H9 (cell line): Measurements from ENCODE around the gene HPCAL1. TPM values are rescaled to one million over a fixed set of nuclear protein-coding genes. Genes with fewer than 3 reads are reported as not detected.

Experiments used
- DNase-seq: peaks from one replicate; pipeline ENCODE4 v3.0.0-alpha.2; 2017
- H2AFZ ChIP-seq: one replicate; pipeline ENCODE4 v1.6.1; 2013; ENCODE audit warnings: mild to moderate bottlenecking, low read length, control low read depth, moderate library complexity
- H2AK5ac ChIP-seq: 2 replicates; pipeline ENCODE4 v1.6.1; 2013; ENCODE audit warnings: low read length, control low read depth, mixed read lengths; ENCODE audit not compliant: insufficient read length
- H2BK120ac ChIP-seq: one replicate; pipeline ENCODE4 v1.6.1; 2013; ENCODE audit warnings: low read depth, mild to moderate bottlenecking, low read length, control low read depth, inconsistent platforms; ENCODE audit not compliant: poor library complexity, severe bottlenecking
- H2BK12ac ChIP-seq: 2 replicates; pipeline ENCODE4 v1.6.1; 2013; ENCODE audit warnings: low read length, control low read depth, mixed read lengths, low read depth; ENCODE audit not compliant: insufficient read length
- H2BK15ac ChIP-seq: 2 replicates; pipeline ENCODE4 v1.6.1; 2013; ENCODE audit warnings: low read depth, low read length, control low read depth
- H2BK20ac ChIP-seq: one replicate; pipeline ENCODE4 v1.6.1; 2013; ENCODE audit warnings: low read depth, mild to moderate bottlenecking, low read length, control low read depth, inconsistent platforms; ENCODE audit not compliant: poor library complexity, severe bottlenecking
- H2BK5ac ChIP-seq: 2 replicates; pipeline ENCODE4 v1.6.1; 2013; ENCODE audit warnings: low read length, control low read depth, mixed read lengths; ENCODE audit not compliant: insufficient read length
- H3K14ac ChIP-seq: 2 replicates; pipeline ENCODE4 v1.6.1; 2013; ENCODE audit warnings: low read length, control low read depth; ENCODE audit not compliant: insufficient read depth
- H3K18ac ChIP-seq: 2 replicates; pipeline ENCODE4 v1.6.1; 2013; ENCODE audit warnings: low read depth, mild to moderate bottlenecking, mixed read lengths, low read length, control low read depth; ENCODE audit not compliant: insufficient read length
- H3K23ac ChIP-seq: 2 replicates; pipeline ENCODE4 v1.6.1; 2013; ENCODE audit warnings: low read length, control low read depth, mixed read lengths, low read depth; ENCODE audit not compliant: insufficient read length
- H3K23me2 ChIP-seq: 2 replicates; pipeline ENCODE4 v1.6.1; 2013; ENCODE audit warnings: low read depth, mild to moderate bottlenecking, mixed read lengths, low read length, control low read depth; ENCODE audit not compliant: insufficient read length, poor library complexity, severe bottlenecking
- H3K27ac ChIP-seq: 2 replicates; pipeline ENCODE4 v1.5.1; 2013; ENCODE audit warnings: low read length, control low read depth, mixed read lengths, low read depth; ENCODE audit not compliant: insufficient read length
- H3K27me3 ChIP-seq: 2 replicates; pipeline ENCODE4 v1.6.1; 2013; ENCODE audit warnings: low read length, control low read depth, inconsistent platforms; ENCODE audit not compliant: insufficient read depth
- H3K4ac ChIP-seq: 2 replicates; pipeline ENCODE4 v1.6.1; 2013; ENCODE audit warnings: low read depth, mild to moderate bottlenecking, control low read depth, inconsistent platforms, low read length, moderate library complexity
- H3K4me1 ChIP-seq: 2 replicates; pipeline ENCODE4 v1.6.1; 2013; ENCODE audit warnings: low read length, control low read depth, inconsistent platforms; ENCODE audit not compliant: insufficient read depth
- H3K4me2 ChIP-seq: 2 replicates; pipeline ENCODE4 v1.6.1; 2013; ENCODE audit warnings: low read length, control low read depth, mixed read lengths; ENCODE audit not compliant: insufficient read length, insufficient read depth
- H3K56ac ChIP-seq: 2 replicates; pipeline ENCODE4 v1.6.1; 2013; ENCODE audit warnings: low read depth, mild to moderate bottlenecking, mixed read lengths, low read length, control low read depth; ENCODE audit not compliant: insufficient read length
- H3K79me1 ChIP-seq: 2 replicates; pipeline ENCODE4 v1.6.1; 2013; ENCODE audit warnings: low read depth, mild to moderate bottlenecking, moderate library complexity, low read length, control low read depth, inconsistent platforms; ENCODE audit not compliant: insufficient read depth, poor library complexity, severe bottlenecking
- H3K79me2 ChIP-seq: 2 replicates; pipeline ENCODE4 v1.6.1; 2013; ENCODE audit warnings: low read length, control low read depth, inconsistent platforms; ENCODE audit not compliant: insufficient read depth
- H3K9ac ChIP-seq: 2 replicates; pipeline ENCODE4 v1.6.1; 2013; ENCODE audit warnings: low read length, control low read depth, mixed read lengths; ENCODE audit not compliant: insufficient read length; ENCODE audit errors: extremely low read depth
- H3K9me3 ChIP-seq: one replicate; pipeline ENCODE4 v1.6.1; 2013; ENCODE audit warnings: low read depth, low read length, inconsistent platforms; ENCODE audit not compliant: control insufficient read depth
- H3T11ph ChIP-seq: one replicate; pipeline ENCODE4 v1.6.1; 2013; ENCODE audit warnings: mild to moderate bottlenecking, low read length, control low read depth, inconsistent platforms
- H4K20me1 ChIP-seq: one replicate; pipeline ENCODE4 v1.6.1; 2013; ENCODE audit not compliant: control insufficient read depth, insufficient read length, insufficient read depth
- H4K5ac ChIP-seq: 2 replicates; pipeline ENCODE4 v1.6.1; 2013; ENCODE audit warnings: low read depth, mild to moderate bottlenecking, mixed read lengths, low read length, control low read depth; ENCODE audit not compliant: insufficient read length
- H4K8ac ChIP-seq: replicated peaks from 2 replicates; pipeline ENCODE4 v1.6.1; 2013; ENCODE audit warnings: low read length, control low read depth, mixed read lengths, low read depth; ENCODE audit not compliant: insufficient read length
- H4K91ac ChIP-seq: 2 replicates; pipeline ENCODE4 v1.6.1; 2013; ENCODE audit warnings: low read depth, mild to moderate bottlenecking, moderate library complexity, mixed read lengths, low read length, control low read depth; ENCODE audit not compliant: insufficient read length
- H3K27ac Mint-ChIP-seq, 3 experiments: 2 replicates in 2 of 3; 3 replicates in 1 of 3; pipeline ENCODE4 v1.8.0; 2020 to 2021; ENCODE audit warnings: mixed read lengths in 3 of 3, mild to moderate bottlenecking in 1 of 3, moderate library complexity in 1 of 3
- H3K27me3 Mint-ChIP-seq: 2 replicates; pipeline ENCODE4 v1.8.0; 2021; ENCODE audit warnings: low read depth, mild to moderate bottlenecking, moderate library complexity, mixed read lengths
- H3K36me3 Mint-ChIP-seq, 3 experiments: 2 replicates in 2 of 3; 3 replicates in 1 of 3; pipeline ENCODE4 v1.8.0; 2020 to 2021; ENCODE audit warnings: low read depth in 3 of 3, mixed read lengths in 3 of 3; ENCODE audit not compliant: insufficient read depth in 1 of 3
- H3K4me1 Mint-ChIP-seq, 2 experiments: 2 replicates each; pipeline ENCODE4 v1.8.0; 2020; ENCODE audit warnings: mixed read lengths in 2 of 2
- H3K4me3 Mint-ChIP-seq, 2 experiments: 2 replicates in 1 of 2; 3 replicates in 1 of 2; pipeline ENCODE4 v1.8.0; 2020 to 2021; ENCODE audit warnings: mild to moderate bottlenecking in 2 of 2, mixed read lengths in 2 of 2, moderate library complexity in 1 of 2
- H3K9me3 Mint-ChIP-seq, 2 experiments: 2 replicates in 1 of 2; 3 replicates in 1 of 2; pipeline ENCODE4 v1.8.0; 2020; ENCODE audit warnings: mild to moderate bottlenecking in 2 of 2, mixed read lengths in 2 of 2, moderate library complexity in 1 of 2
- CTCF ChIP-seq: fragments of 200-600 bp; sonication (generic); conservative IDR thresholded peaks from 3 replicates; pipeline ENCODE4 v1.8.0; 2021; ENCODE audit warnings: antibody characterized with exemption, mild to moderate bottlenecking
- WGBS: extraction: QIAGEN DNeasy Blood & Tissue Kit; methylation state at CpG from one replicate; pipeline ENCODE4 v1.1.7; 2013; ENCODE audit warnings: missing lambda C conversion rate, low lambda C conversion rate, mixed read lengths; ENCODE audit not compliant: insufficient read length; ENCODE audit errors: extremely low coverage; 5-methylcytosine and 5-hydroxymethylcytosine counted together
- total RNA-seq: library from RNA; stranded (reverse); gene quantifications from 2 replicates; pipeline ENCODE4 v1.2.1, GENCODE V29; 2021

The HPCAL1 gene
- total RNA-seq, 1 experiment from 2014 or later = 4.7 TPM

- no peak overlapping the region for H2BK120ac ChIP-seq
- H3K27ac ChIP-seq = no peak overlapping the region
- no peak overlapping the region for H2AFZ ChIP-seq
- no peaks in the 10 kb centered on the region for H3K79me2 ChIP-seq
- H3K4me1 ChIP-seq = no peaks in the 10 kb centered on the region
- no peak overlapping the region for H2BK5ac ChIP-seq
- H3K79me1 ChIP-seq = no peaks in the 10 kb centered on the region
- H3K23me2 ChIP-seq = no peaks in the 10 kb centered on the region
- no peak overlapping the region for H3K4ac ChIP-seq
- H3K27me3 ChIP-seq = no peaks in the 10 kb centered on the region
- H3K36me3 Mint-ChIP-seq = peaks cover 36 to 52% (median 50%) of the 10 kb centered on the region in 3 experiments; a peak in 6 of 7 replicates
- H3K18ac ChIP-seq = no peak overlapping the region
- H3K27ac Mint-ChIP-seq = no peak overlapping the region
- H3K14ac ChIP-seq = no peak overlapping the region
- no peak overlapping the region for H2BK20ac ChIP-seq
- H4K91ac ChIP-seq = no peak overlapping the region
- H3K56ac ChIP-seq = no peak overlapping the region
- no peaks in the 10 kb centered on the region for H3K27me3 Mint-ChIP-seq
- H3K4me3 Mint-ChIP-seq = no peak overlapping the region
- no peak overlapping the region for H4K8ac ChIP-seq
- H3T11ph ChIP-seq = no peak overlapping the region
- H3K9ac ChIP-seq = no peak overlapping the region
- WGBS = no CpG with 5 or more reads among the region's 6 CpGs
- no peak overlapping the region for H3K4me2 ChIP-seq
- no peak overlapping the region for H2BK12ac ChIP-seq
- TF ChIP-seq CTCF = no peak
- H4K20me1 ChIP-seq = no peaks in the 10 kb centered on the region
- H2BK15ac ChIP-seq = no peak overlapping the region
- H2AK5ac ChIP-seq = no peak overlapping the region
- H4K5ac ChIP-seq = no peak overlapping the region
- no peaks in the 10 kb centered on the region for H3K4me1 Mint-ChIP-seq
- no peaks in the 10 kb centered on the region for H3K9me3 Mint-ChIP-seq
- no peak overlapping the region for H3K23ac ChIP-seq
- no peak for DNase-seq
- H3K9me3 ChIP-seq = no peaks in the 10 kb centered on the region
Observed at GRCh38 chr2:10440736-10441135, 138.0 kb downstream of the HPCAL1 start.
